ENCODE measurements around the gene HERC5.

DNA sequence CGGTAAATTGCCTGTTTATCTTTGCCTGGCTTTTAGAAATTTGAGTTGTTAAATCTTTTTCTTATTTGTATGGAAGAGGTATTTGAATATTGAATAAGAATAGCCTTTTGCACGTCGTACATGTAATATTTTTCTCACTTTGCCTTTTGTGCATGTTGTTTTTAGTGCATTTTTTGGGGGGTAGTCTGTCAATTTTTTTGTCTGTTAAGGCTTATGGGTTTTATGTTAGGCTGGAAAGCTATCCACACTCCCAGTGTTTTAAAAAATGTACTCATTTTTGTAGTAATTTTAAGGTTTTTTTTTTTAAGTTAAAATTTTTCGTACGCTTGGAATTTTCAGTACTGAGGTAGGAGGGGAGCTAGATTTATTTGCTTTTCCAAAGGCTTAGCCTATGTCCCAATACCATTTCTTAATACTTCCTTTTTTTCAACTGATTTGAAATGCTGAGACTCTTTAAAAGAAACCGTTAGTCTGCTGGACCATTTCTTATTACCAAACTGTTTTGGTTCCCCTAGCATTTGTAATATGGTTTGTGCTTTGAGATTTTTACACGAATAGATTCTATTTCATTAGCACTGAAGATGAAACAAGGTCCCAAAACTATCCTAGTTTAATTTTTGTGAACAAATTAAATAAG is 1.3 kb downstream of the HERC5 start:
- TF ChIP-seq, protein P1, sequence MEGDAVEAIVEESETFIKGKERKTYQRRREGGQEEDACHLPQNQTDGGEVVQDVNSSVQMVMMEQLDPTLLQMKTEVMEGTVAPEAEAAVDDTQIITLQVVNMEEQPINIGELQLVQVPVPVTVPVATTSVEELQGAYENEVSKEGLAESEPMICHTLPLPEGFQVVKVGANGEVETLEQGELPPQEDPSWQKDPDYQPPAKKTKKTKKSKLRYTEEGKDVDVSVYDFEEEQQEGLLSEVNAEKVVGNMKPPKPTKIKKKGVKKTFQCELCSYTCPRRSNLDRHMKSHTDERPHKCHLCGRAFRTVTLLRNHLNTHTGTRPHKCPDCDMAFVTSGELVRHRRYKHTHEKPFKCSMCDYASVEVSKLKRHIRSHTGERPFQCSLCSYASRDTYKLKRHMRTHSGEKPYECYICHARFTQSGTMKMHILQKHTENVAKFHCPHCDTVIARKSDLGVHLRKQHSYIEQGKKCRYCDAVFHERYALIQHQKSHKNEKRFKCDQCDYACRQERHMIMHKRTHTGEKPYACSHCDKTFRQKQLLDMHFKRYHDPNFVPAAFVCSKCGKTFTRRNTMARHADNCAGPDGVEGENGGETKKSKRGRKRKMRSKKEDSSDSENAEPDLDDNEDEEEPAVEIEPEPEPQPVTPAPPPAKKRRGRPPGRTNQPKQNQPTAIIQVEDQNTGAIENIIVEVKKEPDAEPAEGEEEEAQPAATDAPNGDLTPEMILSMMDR (conservative IDR thresholded peaks at IDR 0.05 in 1 of 2, IDR thresholded peaks at IDR 0.05 in 1 of 2; ENCODE audit: low read depth in 1 of 2, low read length in 2 of 2): no peak
- no peak for TF ChIP-seq EZH2 (IDR thresholded peaks at IDR 0.05; ENCODE audit: low read length, missing control alignments)
